ENCODE data around the gene ACTL6B.

- no peak for TF ChIP-seq CTCF (IDR thresholded peaks at IDR 0.05)
- TF ChIP-seq ZFX (IDR thresholded peaks at IDR 0.05; ENCODE audit: borderline replicate concordance): no peak
Observed at GRCh38 chr7:100614308-100614861, 41.9 kb downstream of the ACTL6B start.

All from 22Rv1 (cell line).